IMR-90 (cell line): ENCODE measurements around the gene DCTN2. TPM values are rescaled to one million over a fixed set of nuclear protein-coding genes. Genes with fewer than 3 reads are reported as not detected.
"Not testable (repeated sequence)": the region's sequence is repeated elsewhere in the genome, so short reads cannot be mapped to it uniquely, and the experiment has no call there.

Experiments used
- ATAC-seq: fragments of 200-7000 bp; cut with Tn5 transposase; 2 replicates; pipeline ENCODE4 v1.9.1; 2020; ENCODE audit warnings: low read depth, mild to moderate bottlenecking, moderate library complexity
- BruUV-seq: library from RNA; stranded (reverse); fragments of 400-500 nt; replicated peaks from 2 replicates; lab custom pipeline; 2021; lab: Mats Ljungman, UMichigan
- CTCF ChIA-PET: fragments of 300-600 bp; formaldehyde crosslinking; extraction: SDS; loops from one replicate; lab custom pipeline; 2021; ENCODE audit warnings: antibody characterized with exemption; lab: Yijun Ruan, JAX
- POLR2A ChIA-PET: fragments of 300-600 bp; sonication (Branson Sonifier 250); formaldehyde crosslinking; loops from one replicate; lab custom pipeline; 2022; ENCODE audit warnings: antibody characterized with exemption; ENCODE audit not compliant: unreplicated experiment; lab: Charles Lee
- DNase-seq: peaks from one replicate; pipeline ENCODE4 v3.0.0; 2013
- H2AFZ ChIP-seq: replicated peaks from 2 replicates; pipeline ENCODE3; 2013; ENCODE audit warnings: low read length, mild to moderate bottlenecking; ENCODE audit not compliant: poor library complexity
- H2AK5ac ChIP-seq: 2 replicates; pipeline ENCODE4 v1.6.1; 2013; ENCODE audit warnings: low read depth, low read length, inconsistent platforms
- H2AK9ac ChIP-seq: replicated peaks from 2 replicates; pipeline ENCODE3; 2013; ENCODE audit warnings: mild to moderate bottlenecking, low read depth, low read length, moderate library complexity; ENCODE audit not compliant: poor library complexity
- H2BK120ac ChIP-seq: 2 replicates; pipeline ENCODE4 v1.6.1; 2013; ENCODE audit warnings: low read depth, low read length, inconsistent platforms
- H2BK15ac ChIP-seq: 3 replicates; pipeline ENCODE4 v1.6.1; 2013; ENCODE audit warnings: low read depth, low read length, inconsistent platforms
- H2BK20ac ChIP-seq: 2 replicates; pipeline ENCODE4 v1.6.1; 2013; ENCODE audit warnings: low read depth, mild to moderate bottlenecking, inconsistent platforms, low read length, moderate library complexity
- H2BK5ac ChIP-seq: 2 replicates; pipeline ENCODE4 v1.6.1; 2013; ENCODE audit warnings: mild to moderate bottlenecking, low read depth, low read length, inconsistent platforms; ENCODE audit not compliant: poor library complexity, severe bottlenecking
- H3K14ac ChIP-seq: replicated peaks from 2 replicates; pipeline ENCODE4 v1.6.1; 2013; ENCODE audit warnings: low read depth, low read length, inconsistent platforms
- H3K18ac ChIP-seq: 2 replicates; pipeline ENCODE4 v1.6.1; 2013; ENCODE audit warnings: low read depth, low read length, control low read depth
- H3K23ac ChIP-seq: 2 replicates; pipeline ENCODE4 v1.6.1; 2013; ENCODE audit warnings: low read depth, low read length, inconsistent platforms
- H3K27ac ChIP-seq: 2 replicates; pipeline ENCODE4 v1.5.1; 2013; ENCODE audit warnings: mild to moderate bottlenecking, control low read depth, low read length; ENCODE audit not compliant: insufficient read depth
- H3K27me3 ChIP-seq: 2 replicates; pipeline ENCODE4 v1.6.1; 2013; ENCODE audit warnings: low read length; ENCODE audit not compliant: control insufficient read depth, insufficient read depth
- H3K36me3 ChIP-seq: 2 replicates; pipeline ENCODE4 v1.6.1; 2013; ENCODE audit warnings: low read length, mixed read lengths; ENCODE audit not compliant: control insufficient read depth, insufficient read depth
- H3K4ac ChIP-seq: 2 replicates; pipeline ENCODE4 v1.6.1; 2013; ENCODE audit warnings: low read depth, low read length, inconsistent platforms
- H3K4me1 ChIP-seq: 2 replicates; pipeline ENCODE4 v1.6.1; 2013; ENCODE audit warnings: low read length, mixed read lengths; ENCODE audit not compliant: control insufficient read depth, insufficient read depth
- H3K4me2 ChIP-seq: 2 replicates; pipeline ENCODE4 v1.6.1; 2013; ENCODE audit warnings: low read depth, mild to moderate bottlenecking, control low read depth, low read length, moderate library complexity
- H3K4me3 ChIP-seq: 2 replicates; pipeline ENCODE4 v1.5.1; 2013; ENCODE audit warnings: low read depth, mild to moderate bottlenecking, control low read depth, low read length, moderate library complexity; ENCODE audit not compliant: insufficient read depth
- H3K56ac ChIP-seq: 2 replicates; pipeline ENCODE4 v1.6.1; 2013; ENCODE audit warnings: low read length, inconsistent platforms; ENCODE audit not compliant: insufficient read depth; ENCODE audit errors: extremely low read depth
- H3K79me1 ChIP-seq, 2 experiments: 2 replicates each; pipeline ENCODE4 v1.6.1; 2013; ENCODE audit warnings: low read length in 2 of 2, inconsistent platforms in 1 of 2, low read depth in 1 of 2
- H3K9ac ChIP-seq: 2 replicates; pipeline ENCODE4 v1.6.1; 2013; ENCODE audit warnings: low read depth, low read length, control low read depth
- H3K9me1 ChIP-seq: 2 replicates; pipeline ENCODE4 v1.6.1; 2013; ENCODE audit warnings: low read length, inconsistent platforms; ENCODE audit not compliant: insufficient read depth
- H3K9me3 ChIP-seq: 2 replicates; pipeline ENCODE4 v1.6.1; 2013; ENCODE audit warnings: low read length; ENCODE audit not compliant: control insufficient read depth, insufficient read depth
- H4K20me1 ChIP-seq: 2 replicates; pipeline ENCODE4 v1.6.1; 2013; ENCODE audit warnings: low read length, inconsistent platforms; ENCODE audit not compliant: insufficient read depth
- H4K5ac ChIP-seq: 2 replicates; pipeline ENCODE4 v1.6.1; 2013; ENCODE audit warnings: mild to moderate bottlenecking, low read depth, low read length, control low read depth
- H4K8ac ChIP-seq, 2 experiments: 2 replicates each; pipeline ENCODE4 v1.6.1; 2013; ENCODE audit warnings: low read depth in 2 of 2, low read length in 2 of 2, control low read depth in 1 of 2, inconsistent platforms in 1 of 2
- H4K91ac ChIP-seq: 2 replicates; pipeline ENCODE4 v1.6.1; 2013; ENCODE audit warnings: low read depth, low read length, inconsistent platforms; ENCODE audit not compliant: insufficient read depth
- WGBS, 2 experiments: methylation state at CpG; one replicate each; pipeline versions ENCODE4 v1.1.5 to v1.1.7; 2013; ENCODE audit warnings: missing lambda C conversion rate in 2 of 2; ENCODE audit not compliant: insufficient read length in 1 of 2; ENCODE audit errors: extremely low coverage in 2 of 2; 5-methylcytosine and 5-hydroxymethylcytosine counted together
- dilution Hi-C: fragments of 300-500 bp; cut with HindIII; formaldehyde crosslinking; loops from one replicate; pipeline ENCODE4 v1.14.3; 2018; ENCODE audit warnings: low sequenced_read_pairs; ENCODE audit not compliant: unreplicated experiment
- in situ Hi-C: fragments of 300-500 bp; cut with MboI; formaldehyde crosslinking; loops from 3 replicates; pipeline ENCODE4 v1.14.3; 2019; ENCODE audit warnings: low sequenced_read_pairs, inconsistent platforms, mixed read lengths
- intact Hi-C: fragments of 100-400 bp; cut with micrococcal nuclease; formaldehyde crosslinking; loops from 2 replicates; pipeline ENCODE4 v1.10.0; 2022
- polyA plus RNA-seq, 3 experiments: library from polyadenylated mRNA; depleted of rRNA; stranded (reverse); fragments of >200 nt; gene quantifications; 2 replicates each; pipeline ENCODE4 v1.2.3, GENCODE V29; 2012; ENCODE audit warnings: low replicate concordance in 1 of 3
- total RNA-seq: library from RNA; depleted of rRNA; stranded (reverse); fragments of >200 nt; gene quantifications from 2 replicates; pipeline ENCODE4 v1.2.3, GENCODE V29; 2012

The DCTN2 gene
- total and polyA plus RNA-seq, 2 of the 4 experiments (the other 2 are of a cell fraction), result 125 to 130 TPM

GRCh38 chr12:57514246-57514645 is 32.7 kb downstream of the DCTN2 start:
- H4K91ac ChIP-seq, H3K14ac ChIP-seq, H2AK9ac ChIP-seq, POLR2A ChIA-PET, H3K4me3 ChIP-seq, H2BK5ac ChIP-seq, H3K9me3 ChIP-seq, H3K9ac ChIP-seq, H2BK15ac ChIP-seq, DNase-seq, H3K9me1 ChIP-seq, H4K5ac ChIP-seq, H3K56ac ChIP-seq, H2BK120ac ChIP-seq, ATAC-seq, dilution Hi-C loops, H3K4ac ChIP-seq, H3K4me2 ChIP-seq, H2AK5ac ChIP-seq, in situ Hi-C loops, intact Hi-C loops, H3K23ac ChIP-seq, H3K27me3 ChIP-seq, H3K27ac ChIP-seq, H3K18ac ChIP-seq, H3K4me1 ChIP-seq, H2BK20ac ChIP-seq, H2AFZ ChIP-seq, CTCF ChIA-PET, BruUV-seq, H4K8ac ChIP-seq: not testable (repeated sequence)
- peaks cover 76% of the 10 kb centered on the region for H3K36me3 ChIP-seq
- 80% methylated on average over 2 of the region's 9 CpGs; no CpG with 5 or more reads in 1 of the 2 experiments for WGBS, 2 experiments
- peaks cover 87% of the 10 kb centered on the region for H4K20me1 ChIP-seq
- H3K79me1 ChIP-seq, result peaks cover 25 to 78% of the 10 kb centered on the region in 2 experiments

- in situ Hi-C loops, H3K56ac ChIP-seq, H4K8ac ChIP-seq, CTCF ChIA-PET, H2AK5ac ChIP-seq, intact Hi-C loops, H3K4ac ChIP-seq, H3K4me3 ChIP-seq, H3K9me1 ChIP-seq, H2AFZ ChIP-seq, H2BK20ac ChIP-seq, BruUV-seq, DNase-seq, H2BK5ac ChIP-seq, H3K9me3 ChIP-seq, H4K91ac ChIP-seq, H3K4me1 ChIP-seq, H3K27ac ChIP-seq, H3K18ac ChIP-seq, H4K5ac ChIP-seq, ATAC-seq, H2AK9ac ChIP-seq, H2BK120ac ChIP-seq, H3K14ac ChIP-seq, H3K9ac ChIP-seq, H2BK15ac ChIP-seq, H3K27me3 ChIP-seq, dilution Hi-C loops, H3K4me2 ChIP-seq, H3K23ac ChIP-seq: not testable (repeated sequence)
- peaks cover 79% of the 10 kb centered on the region for H3K36me3 ChIP-seq
- peaks cover 81% of the 10 kb centered on the region for H4K20me1 ChIP-seq
- no CpG with 5 or more reads among the region's 6 CpGs for WGBS, 2 experiments
- H3K79me1 ChIP-seq, result peaks cover 28 to 78% of the 10 kb centered on the region in 2 experiments
- POLR2A ChIA-PET, result interaction anchor here (0.6 kb wide), 1 partner anchor 28 kb away, joined by 3 read pairs; no protein-coding TSS in a partner anchor
These were observed 33.3 kb downstream of the DCTN2 start for GRCh38 chr12:57513677-57514076.
